Measurements from ENCODE around the gene LRP1-AS. TPM values are rescaled to one million over a fixed set of nuclear protein-coding genes. Genes with fewer than 3 reads are reported as not detected.

Gene LRP1-AS
- total RNA-seq, 1 experiment from 2014 or later: not detected

Small RNAs within 50 kb of the gene (microRNA-seq; reads per million reads assigned to microRNA genes)
- gene MIR1228 (ENCODE audit: borderline number of aligned reads): 4.5 reads per million, percentile 11 among the genes with 10 or more reads in this experiment

Other genes with a start within 250 kb of the LRP1-AS start
- gene SDR9C7, start 213.2 kb downstream of the LRP1-AS start, total RNA-seq (2021): not detected in 3 replicates
- gene RDH16, start 190.0 kb downstream of the LRP1-AS start, total RNA-seq (2021): 0.85 to 1.2 TPM (median 1.0 TPM) in 3 replicates
- gene ZBTB39, start 141.1 kb downstream of the LRP1-AS start, total RNA-seq (2021): 20.2 to 23.0 TPM (median 22.5 TPM) in 3 replicates
- 4.1 to 6.8 TPM (median 6.1 TPM) in 3 replicates for gene TAC3, start 131.1 kb downstream of the LRP1-AS start, total RNA-seq (2021)
- gene MYO1A, start 97.5 kb downstream of the LRP1-AS start, total RNA-seq (2021): 0.32 to 0.87 TPM (median 0.71 TPM) in 3 replicates
- 38.3 to 41.9 TPM (median 39.6 TPM) in 3 replicates for gene NEMP1, start 68.8 kb downstream of the LRP1-AS start, total RNA-seq (2021)
- 16.5 to 20.5 TPM (median 17.2 TPM) in 3 replicates for gene NAB2, start 58.5 kb downstream of the LRP1-AS start, total RNA-seq (2021)
- gene STAT6, start 36.3 kb downstream of the LRP1-AS start, total RNA-seq (2021): 47.0 to 50.0 TPM (median 48.9 TPM) in 3 replicates
- 107 to 120 TPM (median 112 TPM) in 3 replicates for gene LRP1, start 19.1 kb downstream of the LRP1-AS start, total RNA-seq (2021)
- gene NXPH4, start 69.2 kb upstream of the LRP1-AS start, total RNA-seq (2021): 3.7 to 4.9 TPM (median 4.4 TPM) in 3 replicates
- gene SHMT2, start 82.1 kb upstream of the LRP1-AS start, total RNA-seq (2021): 262 to 297 TPM (median 265 TPM) in 3 replicates
- 3.2 to 3.4 TPM (median 3.3 TPM) in 3 replicates for gene STAC3, start 103.6 kb upstream of the LRP1-AS start, total RNA-seq (2021)

All from WTC11 (cell line).